HG02642 (cell line): ENCODE results near the gene UBQLNL.

ENCODE experiments used
- ATAC-seq: cut with Tn5 transposase; IDR thresholded peaks from one replicate; pipeline ENCODE4 v1.9.1; 2021; ENCODE audit warnings: mild to moderate bottlenecking; ENCODE audit not compliant: unreplicated experiment, poor library complexity

Gene UBQLNL

GRCh38 chr11:5508605-5509004, 7.9 kb downstream of the UBQLNL start:
- no peak for ATAC-seq

GRCh38 chr11:5507933-5508305, 8.6 kb downstream of the UBQLNL start:
- no peak for ATAC-seq

DNA sequence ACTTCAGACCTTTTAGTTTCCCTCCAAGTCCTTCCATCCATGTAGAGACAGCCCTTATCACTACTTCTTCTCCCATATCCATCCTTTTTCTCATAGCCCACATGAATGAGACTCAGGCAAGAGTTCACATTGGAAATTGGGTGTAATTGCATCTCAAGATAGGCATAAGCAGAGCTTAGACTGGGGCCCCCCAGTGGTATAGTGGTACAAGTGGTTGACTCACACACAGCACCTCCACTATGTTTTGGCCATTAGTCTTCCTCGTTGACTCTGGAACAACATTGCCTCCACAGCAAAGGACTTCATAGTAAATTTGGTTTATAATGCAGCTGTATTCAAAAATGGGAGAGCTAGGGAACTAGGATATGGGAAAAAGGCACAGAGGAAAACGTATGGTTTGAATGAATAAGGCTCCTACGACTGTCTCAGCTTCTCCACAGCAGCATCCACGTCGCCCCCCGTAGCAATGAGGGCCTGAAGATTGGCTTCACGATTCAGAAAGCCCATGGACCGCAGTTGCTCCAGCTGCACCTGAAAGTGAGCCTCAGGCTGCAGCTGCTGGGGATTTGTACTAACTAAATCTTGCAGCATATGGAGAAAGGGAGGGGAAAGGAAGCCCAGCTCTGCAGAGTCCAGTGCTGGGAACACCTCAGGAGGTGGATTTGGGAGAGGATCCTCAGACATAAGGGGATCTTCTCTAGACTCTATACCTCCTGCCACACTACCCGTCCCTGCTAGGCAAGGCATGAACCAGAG, 9.1 kb downstream of the UBQLNL start:
- no peak for ATAC-seq

DNA sequence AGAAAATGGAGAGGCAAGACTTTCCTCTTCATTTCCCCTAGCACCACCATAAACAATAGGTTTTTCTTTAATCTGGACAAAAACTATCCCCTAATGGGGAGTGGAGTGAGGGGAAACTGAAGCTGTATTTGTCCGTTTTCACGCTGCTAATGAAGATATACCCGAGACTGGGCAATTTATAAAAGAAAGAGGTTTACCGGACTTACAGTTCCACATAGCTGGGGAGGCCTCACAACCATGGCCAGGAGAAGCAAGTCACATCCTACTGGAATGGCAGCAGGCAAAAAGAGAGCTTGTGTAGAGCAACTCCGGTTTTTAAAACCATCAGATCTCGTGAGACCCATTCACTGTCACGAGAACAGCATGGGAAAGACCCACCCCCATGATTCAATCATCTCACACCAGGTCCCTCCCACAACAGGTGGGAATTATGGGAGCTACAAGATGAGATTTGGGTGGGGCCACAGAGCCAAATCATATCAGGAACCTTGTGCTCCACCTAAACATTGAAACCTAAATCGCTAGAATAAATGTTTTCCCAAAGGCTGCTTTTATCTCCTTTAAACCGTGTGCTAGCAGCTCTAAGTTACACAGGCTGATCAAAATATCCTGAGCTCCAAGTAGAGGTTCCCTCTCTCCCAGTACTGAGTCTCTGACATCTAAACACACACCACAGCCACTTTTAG, 11.0 kb downstream of the UBQLNL start:
- ATAC-seq, result no peak

- no peak for ATAC-seq
These were observed 12.0 kb downstream of the UBQLNL start for GRCh38 chr11:5504403-5504921.

GRCh38 chr11:5500393-5500801, 16.1 kb downstream of the UBQLNL start:
- no peak for ATAC-seq

DNA sequence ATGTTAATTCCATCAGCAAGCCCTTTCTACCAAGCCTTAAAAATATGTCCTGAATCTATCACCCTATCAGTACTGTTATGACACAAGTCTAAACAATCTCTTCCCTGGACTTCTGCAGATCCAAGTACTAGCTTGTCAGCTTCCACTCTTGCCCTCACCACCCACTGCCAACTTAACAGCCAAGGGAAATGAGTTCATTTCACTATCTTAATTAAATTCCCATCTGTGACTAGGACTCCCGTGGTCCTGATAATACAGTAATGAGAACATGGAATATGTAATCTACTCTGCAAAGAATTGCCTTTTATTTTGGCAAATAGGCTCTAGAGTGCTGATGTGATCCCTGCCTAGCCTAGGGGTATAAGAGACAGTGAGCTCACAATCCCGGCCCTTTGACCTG, 16.8 kb downstream of the UBQLNL start:
- ATAC-seq, result no peak

DNA sequence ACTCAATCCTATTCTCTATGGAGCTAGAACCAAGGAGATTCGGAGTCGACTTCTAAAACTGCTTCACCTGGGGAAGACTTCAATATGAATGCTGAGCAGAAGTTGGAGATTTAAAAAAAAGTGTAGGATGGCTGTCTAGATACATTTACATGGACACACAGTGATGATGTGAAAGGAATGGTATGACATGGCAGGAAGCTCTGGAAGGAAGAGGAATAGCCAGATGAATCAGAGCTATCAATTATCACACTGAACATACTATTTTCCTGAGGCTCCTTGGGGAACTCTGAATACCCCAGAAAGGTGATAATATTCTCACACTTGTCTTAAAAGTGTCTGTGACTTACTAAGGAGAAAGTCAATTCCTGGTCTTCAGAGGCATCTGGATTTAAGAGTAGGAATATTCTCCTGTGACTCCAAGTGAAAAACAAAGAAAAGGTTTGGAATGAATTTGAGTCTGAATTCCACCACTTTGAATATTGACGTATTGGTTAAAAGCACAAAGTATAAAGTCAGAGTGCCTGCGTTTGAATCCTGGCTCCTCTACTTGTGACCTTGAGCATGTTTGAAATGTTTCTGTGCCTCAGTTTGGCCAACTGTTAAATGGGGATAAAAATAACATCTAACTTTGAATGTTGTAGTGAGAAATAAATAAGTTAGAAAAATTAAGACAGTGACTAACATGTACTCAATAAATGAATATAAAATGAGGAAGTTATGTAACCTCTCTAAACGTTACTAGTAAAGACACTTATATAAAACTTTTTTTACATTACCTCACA, 26.7 kb downstream of the UBQLNL start:
- ATAC-seq, result no peak

- no peak for ATAC-seq
These were observed 27.6 kb downstream of the UBQLNL start for GRCh38 chr11:5488798-5489399.

DNA sequence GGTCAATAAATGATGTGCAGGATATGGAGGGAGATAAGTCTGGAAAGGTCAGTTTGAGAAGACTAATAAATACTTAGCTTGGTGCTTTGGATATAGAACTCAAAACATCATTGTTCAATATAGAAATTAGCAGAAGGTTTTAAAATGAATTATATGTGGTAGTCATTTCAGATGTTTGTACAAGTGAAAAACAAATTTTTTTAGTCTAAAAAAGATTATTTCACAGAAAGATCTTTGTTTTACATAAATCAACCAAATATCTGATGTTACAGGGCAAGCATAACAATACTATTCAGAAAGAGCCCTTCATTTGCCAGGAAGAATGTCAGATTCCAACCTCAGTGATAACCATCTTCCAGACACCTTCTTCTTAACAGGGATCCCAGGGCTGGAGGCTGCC, 28.1 kb downstream of the UBQLNL start, which contains the start of gene OR52D1:
Gene OR52D1, plus strand, starts transcription at position 301 of the 400 bp plus-strand sequence. Its CDS starts 22 bp downstream, at position 323.
- ATAC-seq, result no peak

- no peak for ATAC-seq
These were observed 30.1 kb downstream of the UBQLNL start for GRCh38 chr11:5486421-5486820.

DNA sequence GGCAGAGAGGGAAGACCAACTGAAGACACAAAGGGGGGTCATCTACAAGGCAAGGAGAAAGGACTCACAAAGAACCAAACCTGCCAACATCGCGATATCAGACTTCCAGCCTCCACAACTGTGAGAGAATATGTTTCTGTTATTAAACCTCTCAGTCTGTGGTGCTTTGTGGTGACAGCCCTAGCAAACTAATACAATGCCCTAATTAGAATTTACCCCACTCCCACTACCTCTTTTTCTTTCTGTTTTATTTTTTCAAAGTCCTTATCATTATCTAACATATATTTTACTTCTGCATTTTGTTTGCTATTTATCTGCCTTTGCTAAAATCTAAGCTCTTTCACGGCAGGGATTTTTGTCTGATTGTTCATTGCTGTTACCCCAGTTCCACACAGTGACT, 30.5 kb downstream of the UBQLNL start:
- ATAC-seq, result no peak

GRCh38 chr11:5476186-5476819, 40.2 kb downstream of the UBQLNL start:
- ATAC-seq, result peak; percentile 87

- ATAC-seq, result no peak
These were observed 42.6 kb downstream of the UBQLNL start for GRCh38 chr11:5473921-5474320.

DNA sequence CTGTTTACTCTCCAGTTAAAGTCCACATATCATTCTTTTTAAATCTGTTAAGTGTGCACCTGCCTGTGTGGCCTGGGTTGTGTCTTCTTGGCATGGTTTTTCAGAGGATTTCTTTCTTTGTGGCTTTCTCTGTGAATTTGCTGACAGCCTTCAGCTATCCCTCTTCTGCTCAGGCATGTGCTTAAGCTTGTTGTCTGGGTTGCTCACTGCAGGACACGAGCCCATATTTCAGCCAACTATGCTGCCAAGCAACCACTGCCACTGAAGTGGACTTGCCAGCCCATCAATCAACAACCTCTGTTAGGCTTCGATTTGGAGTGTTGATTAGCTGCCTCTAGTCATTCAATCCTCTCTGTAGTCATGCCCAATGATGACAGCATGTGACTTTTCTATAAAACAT, 49.0 kb downstream of the UBQLNL start:
- ATAC-seq, result no peak
